ENCODE measurements around the gene ELOVL3. TPM values are rescaled to one million over a fixed set of nuclear protein-coding genes. Genes with fewer than 3 reads are reported as not detected.

ELOVL3 gene
- total and polyA plus RNA-seq, 9 of the 15 experiments (the other 6 are each of a cell fraction or from before 2014, with no cell fraction given) = 0.32 to 3.3 (median 0.87) TPM

DNA sequence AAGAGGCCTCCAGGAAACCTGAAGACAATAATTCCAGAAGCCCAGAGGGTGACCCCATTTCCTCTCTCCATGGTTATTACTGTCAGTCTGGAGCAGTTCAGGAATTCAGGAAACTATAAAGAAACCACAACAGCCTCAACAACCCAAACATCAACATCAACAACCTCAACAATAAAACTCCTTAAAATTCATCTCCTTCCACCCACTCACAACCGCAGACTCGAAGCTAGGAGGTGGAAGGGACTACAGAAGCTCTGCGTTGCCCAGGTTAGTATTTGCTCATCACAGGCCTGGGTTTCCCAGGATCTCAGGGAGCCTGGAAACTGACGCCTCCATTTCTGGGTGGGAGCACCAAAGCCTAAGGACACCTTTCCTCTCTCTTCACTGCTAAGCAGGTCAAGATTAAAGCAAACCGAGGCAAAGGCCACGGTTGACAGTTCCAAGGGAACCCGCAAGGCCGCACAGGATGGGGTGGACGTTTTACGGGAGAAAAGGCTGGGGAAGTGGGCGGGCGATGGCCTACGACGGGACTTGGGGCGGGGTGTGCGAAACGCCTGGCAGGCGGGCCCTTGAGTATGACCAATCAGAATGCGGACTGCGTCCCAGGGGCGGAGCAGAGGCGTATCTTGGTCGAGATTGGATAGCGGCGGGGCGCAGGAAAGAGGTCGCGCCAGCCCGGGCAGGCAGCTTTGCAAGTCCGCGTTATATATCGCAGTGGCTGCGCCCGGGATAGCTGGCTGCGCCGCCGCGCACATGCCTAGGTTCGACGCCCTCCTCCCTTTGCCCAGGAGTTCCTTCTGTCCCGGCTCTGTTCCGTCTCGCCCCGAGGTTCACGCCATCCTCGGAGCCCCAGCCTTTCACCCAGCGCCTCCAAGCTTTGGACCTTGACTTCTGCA, at the start of gene ELOVL3 (continued):
- TF ChIP-seq SAFB2 (IDR thresholded peaks at IDR 0.05; ENCODE audit: borderline replicate concordance, low read depth, low read length, severe bottlenecking) (no peak), ZFP36 (IDR thresholded peaks at IDR 0.05; ENCODE audit: low read depth, low read length, partially characterized antibody) (no peak), LCOR (CRISPR knock-in tag; IDR thresholded peaks at IDR 0.05) (no peak), PTRF (tag; IDR thresholded peaks at IDR 0.05) (no peak), NCOA1 (IDR thresholded peaks at IDR 0.05; ENCODE audit: low read depth) (no peak), ZNF79 (CRISPR knock-in tag; IDR thresholded peaks at IDR 0.05; ENCODE audit: low read depth) (no peak), ZNF140 (CRISPR knock-in tag; IDR thresholded peaks at IDR 0.05) (no peak), NFIX (CRISPR knock-in tag; IDR thresholded peaks at IDR 0.05; ENCODE audit: low read depth) (no peak), FOXK2 (conservative IDR thresholded peaks at IDR 0.05 in 1 of 2, IDR thresholded peaks at IDR 0.05 in 1 of 2; ENCODE audit: low read depth in 2 of 2) (no peak), HDAC1 (IDR thresholded peaks at IDR 0.05) (no peak), POLR2A (conservative IDR thresholded peaks at IDR 0.05) (0 out of 2 replicates have a peak, but pooled peaks have one; percentile 43), ADNP (tag; IDR thresholded peaks at IDR 0.05) (no peak), NFATC3 (IDR thresholded peaks at IDR 0.05) (no peak), MEF2A (IDR thresholded peaks at IDR 0.05; ENCODE audit: control insufficient read depth, low read depth, low read length) (no peak), SUPT5H (IDR thresholded peaks at IDR 0.05) (peak; percentile 27; the same call in 1 of the 2 replicates), ZNF212 (CRISPR knock-in tag; IDR thresholded peaks at IDR 0.05) (no peak), PHF8 (IDR thresholded peaks at IDR 0.05; ENCODE audit: borderline replicate concordance, low read length) (peak; percentile 36; the same call in 1 of the 2 replicates)
- TF ChIP-seq, protein P1, sequence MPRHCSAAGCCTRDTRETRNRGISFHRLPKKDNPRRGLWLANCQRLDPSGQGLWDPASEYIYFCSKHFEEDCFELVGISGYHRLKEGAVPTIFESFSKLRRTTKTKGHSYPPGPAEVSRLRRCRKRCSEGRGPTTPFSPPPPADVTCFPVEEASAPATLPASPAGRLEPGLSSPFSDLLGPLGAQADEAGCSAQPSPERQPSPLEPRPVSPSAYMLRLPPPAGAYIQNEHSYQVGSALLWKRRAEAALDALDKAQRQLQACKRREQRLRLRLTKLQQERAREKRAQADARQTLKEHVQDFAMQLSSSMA (CRISPR knock-in tag; IDR thresholded peaks at IDR 0.05) = no peak
- TF ChIP-seq, protein P2, sequence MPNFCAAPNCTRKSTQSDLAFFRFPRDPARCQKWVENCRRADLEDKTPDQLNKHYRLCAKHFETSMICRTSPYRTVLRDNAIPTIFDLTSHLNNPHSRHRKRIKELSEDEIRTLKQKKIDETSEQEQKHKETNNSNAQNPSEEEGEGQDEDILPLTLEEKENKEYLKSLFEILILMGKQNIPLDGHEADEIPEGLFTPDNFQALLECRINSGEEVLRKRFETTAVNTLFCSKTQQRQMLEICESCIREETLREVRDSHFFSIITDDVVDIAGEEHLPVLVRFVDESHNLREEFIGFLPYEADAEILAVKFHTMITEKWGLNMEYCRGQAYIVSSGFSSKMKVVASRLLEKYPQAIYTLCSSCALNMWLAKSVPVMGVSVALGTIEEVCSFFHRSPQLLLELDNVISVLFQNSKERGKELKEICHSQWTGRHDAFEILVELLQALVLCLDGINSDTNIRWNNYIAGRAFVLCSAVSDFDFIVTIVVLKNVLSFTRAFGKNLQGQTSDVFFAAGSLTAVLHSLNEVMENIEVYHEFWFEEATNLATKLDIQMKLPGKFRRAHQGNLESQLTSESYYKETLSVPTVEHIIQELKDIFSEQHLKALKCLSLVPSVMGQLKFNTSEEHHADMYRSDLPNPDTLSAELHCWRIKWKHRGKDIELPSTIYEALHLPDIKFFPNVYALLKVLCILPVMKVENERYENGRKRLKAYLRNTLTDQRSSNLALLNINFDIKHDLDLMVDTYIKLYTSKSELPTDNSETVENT (CRISPR knock-in tag; IDR thresholded peaks at IDR 0.05) = no peak
- TF ChIP-seq, protein P3, sequence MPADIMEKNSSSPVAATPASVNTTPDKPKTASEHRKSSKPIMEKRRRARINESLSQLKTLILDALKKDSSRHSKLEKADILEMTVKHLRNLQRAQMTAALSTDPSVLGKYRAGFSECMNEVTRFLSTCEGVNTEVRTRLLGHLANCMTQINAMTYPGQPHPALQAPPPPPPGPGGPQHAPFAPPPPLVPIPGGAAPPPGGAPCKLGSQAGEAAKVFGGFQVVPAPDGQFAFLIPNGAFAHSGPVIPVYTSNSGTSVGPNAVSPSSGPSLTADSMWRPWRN (IDR thresholded peaks at IDR 0.05; ENCODE audit: low read depth) = no peak
- TF ChIP-seq, protein P4, sequence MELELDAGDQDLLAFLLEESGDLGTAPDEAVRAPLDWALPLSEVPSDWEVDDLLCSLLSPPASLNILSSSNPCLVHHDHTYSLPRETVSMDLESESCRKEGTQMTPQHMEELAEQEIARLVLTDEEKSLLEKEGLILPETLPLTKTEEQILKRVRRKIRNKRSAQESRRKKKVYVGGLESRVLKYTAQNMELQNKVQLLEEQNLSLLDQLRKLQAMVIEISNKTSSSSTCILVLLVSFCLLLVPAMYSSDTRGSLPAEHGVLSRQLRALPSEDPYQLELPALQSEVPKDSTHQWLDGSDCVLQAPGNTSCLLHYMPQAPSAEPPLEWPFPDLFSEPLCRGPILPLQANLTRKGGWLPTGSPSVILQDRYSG (tag; conservative IDR thresholded peaks at IDR 0.05; ENCODE audit: low read depth) = no peak

All from K562 (cell line).